HG03432 (cell line): ENCODE results near the gene L3HYPDH.

ENCODE experiments used
- ATAC-seq: cut with Tn5 transposase; IDR thresholded peaks from one replicate; pipeline ENCODE4 v1.9.1; 2021; ENCODE audit warnings: mild to moderate bottlenecking, moderate library complexity; ENCODE audit not compliant: unreplicated experiment

The L3HYPDH gene

DNA sequence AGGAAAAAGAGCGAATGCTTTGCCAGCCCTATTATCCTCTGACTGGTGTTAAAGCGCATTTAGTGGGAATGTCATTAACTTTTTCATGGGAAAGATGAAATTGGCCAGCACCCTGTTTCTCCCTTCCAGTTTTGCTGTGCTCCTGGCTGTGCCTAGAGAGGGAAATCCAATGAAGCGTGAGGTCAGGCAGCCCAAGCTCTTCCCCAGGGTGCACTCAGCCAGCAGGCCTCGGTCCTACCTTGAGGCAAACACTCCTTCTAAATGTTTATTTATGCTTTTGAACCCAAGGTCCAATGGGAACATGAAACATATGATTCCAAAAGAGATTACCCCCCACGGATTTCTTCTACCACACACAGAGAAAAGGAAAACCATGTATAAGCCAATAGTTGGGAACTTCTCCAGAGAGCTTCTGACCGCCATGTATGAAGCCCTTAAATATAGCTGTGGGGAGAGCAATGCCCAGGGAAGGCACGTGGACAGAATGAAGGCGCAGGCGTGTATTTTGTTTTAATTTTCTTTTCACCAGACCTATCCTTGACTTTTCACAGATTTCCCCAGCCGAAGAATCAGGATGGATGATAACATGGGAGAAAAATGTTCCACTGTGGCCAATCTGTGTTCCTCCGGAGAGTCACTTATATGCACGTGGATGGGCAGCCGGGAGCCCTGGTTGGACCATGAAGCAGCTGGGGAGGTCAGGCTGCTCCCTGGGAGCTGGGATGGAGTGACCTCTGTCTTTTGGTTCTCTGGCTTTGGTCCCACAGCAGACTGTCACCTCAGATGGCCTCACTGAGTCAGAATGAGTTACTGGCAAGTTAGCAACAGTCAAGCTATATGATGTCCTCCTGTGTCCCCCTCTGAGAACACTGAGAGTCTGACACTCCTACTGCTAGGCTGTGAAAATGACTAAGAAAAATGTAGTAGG, 56.3 kb downstream of the L3HYPDH start:
- ATAC-seq: no peak

DNA sequence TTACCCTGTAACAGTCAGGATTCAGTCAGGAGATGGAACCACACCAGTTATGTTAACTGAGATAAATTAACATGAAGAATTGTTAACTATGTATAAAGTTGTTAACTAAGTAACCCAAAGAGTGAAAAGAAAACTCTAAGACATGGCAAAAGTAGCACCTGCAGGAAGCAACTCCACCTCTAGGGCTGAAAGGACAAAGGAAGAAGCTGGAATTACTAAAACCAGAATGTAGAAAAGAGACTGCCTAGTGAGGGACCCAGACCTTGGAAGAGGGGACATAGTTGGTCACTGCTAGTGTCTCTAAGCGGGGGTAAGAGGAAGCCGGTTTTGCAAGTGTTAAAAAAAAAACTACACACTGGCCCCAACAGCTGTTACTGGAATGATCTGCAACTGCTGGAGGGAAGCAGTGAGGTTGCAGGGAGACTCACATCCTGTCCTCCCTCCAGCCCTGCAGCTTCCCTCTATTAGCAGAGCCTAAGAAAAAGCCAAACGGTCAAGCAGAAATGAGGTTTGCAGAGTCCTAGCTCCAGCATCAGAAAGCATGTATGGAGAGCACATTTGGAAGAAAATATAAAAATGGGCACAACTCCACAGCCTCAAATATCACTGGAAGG, 58.8 kb downstream of the L3HYPDH start:
- no peak for ATAC-seq

DNA sequence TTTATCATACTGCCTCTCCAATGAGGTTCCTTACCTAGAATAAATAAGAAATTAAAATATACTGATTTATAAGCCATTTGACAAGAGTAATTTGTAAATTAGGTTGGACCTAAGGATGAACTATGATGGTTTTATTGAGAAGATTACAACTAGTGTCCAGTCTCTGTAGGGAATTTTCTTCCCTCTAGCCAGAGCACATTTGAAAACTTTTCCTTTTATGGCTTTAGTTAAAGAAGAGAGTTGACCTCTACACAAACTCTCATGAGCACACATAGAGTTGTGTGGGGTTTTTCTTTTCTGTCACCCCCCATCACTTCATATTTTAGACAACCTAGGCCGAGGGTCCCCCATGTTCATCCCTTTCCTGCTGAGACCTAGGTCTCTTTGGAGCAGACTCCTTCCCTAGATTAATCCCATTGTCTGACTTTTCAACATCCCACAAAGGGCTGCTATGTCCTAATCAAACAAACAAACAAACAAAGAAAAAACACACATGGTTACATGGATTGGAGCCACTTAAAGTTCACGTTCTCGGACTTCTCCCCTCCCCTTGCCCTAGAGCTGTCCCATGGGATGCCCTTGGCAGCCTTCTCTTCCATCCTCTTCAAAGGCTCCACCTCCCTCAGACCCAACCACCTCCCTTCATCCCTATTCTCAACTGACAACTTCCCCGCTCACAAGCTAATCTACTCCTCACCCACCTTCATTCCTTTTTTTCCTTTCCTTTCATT, 59.7 kb downstream of the L3HYPDH start:
- ATAC-seq: no peak
